GM13977 (cell line): Measurements from ENCODE around the gene ACOXL.

ENCODE experiments used
- DNase-seq: peaks from one replicate; pipeline ENCODE4 v3.0.0; 2012; ENCODE audit warnings: low spot score
- CTCF ChIP-seq: IDR thresholded peaks from 2 replicates; pipeline ENCODE4 v1.5.1; 2012; ENCODE audit warnings: mild to moderate bottlenecking, control low read depth; ENCODE audit not compliant: insufficient read depth; ENCODE audit errors: extremely low read depth, missing control alignments
- in situ Hi-C: fragments of 300-500 bp; cut with MboI; formaldehyde crosslinking; loops from one replicate; pipeline ENCODE4 v1.12.0; 2022; ENCODE audit warnings: low sequenced_read_pairs, low pct_unique_long_range_greater_than_20kb, mixed read lengths, inconsistent platforms; ENCODE audit not compliant: unreplicated experiment

ACOXL gene

DNA sequence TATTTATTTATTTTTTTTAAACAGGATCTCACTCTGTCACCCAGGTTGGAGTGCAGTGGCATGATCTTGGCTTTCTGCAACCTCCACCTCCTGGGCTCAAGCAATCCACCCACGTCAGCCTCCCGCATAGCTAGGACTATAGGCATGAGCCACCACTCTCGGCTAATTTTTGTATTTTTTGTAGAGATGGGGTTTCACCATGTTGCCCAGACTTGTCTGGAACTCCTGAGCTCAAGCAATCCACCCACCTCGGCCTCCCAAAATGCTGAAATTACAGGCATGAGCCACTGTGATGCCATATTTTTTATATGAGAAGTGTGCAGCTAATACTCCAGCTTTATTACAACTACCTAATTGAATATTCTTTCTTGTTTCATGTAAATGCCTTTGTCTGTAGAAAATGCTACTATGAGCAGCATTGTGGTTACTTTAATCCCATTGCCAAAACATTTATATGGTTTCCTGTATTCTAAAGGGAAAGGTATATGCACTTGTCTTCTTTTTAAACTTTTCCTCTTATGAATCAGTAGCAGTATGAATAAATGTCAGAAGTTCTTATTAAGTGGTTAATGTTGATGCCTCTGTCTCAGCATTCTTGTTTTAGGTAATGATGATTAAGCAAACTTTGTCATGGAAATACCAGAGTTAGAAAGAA lies 378.9 kb downstream of the ACOXL start:
- no peak for DNase-seq
- in situ Hi-C loops = loop anchor here (10.0 to 25.0 kb wide), 2 partner anchors 286 to 601 kb away; no protein-coding TSS in a partner anchor
- no peak for TF ChIP-seq CTCF

DNA sequence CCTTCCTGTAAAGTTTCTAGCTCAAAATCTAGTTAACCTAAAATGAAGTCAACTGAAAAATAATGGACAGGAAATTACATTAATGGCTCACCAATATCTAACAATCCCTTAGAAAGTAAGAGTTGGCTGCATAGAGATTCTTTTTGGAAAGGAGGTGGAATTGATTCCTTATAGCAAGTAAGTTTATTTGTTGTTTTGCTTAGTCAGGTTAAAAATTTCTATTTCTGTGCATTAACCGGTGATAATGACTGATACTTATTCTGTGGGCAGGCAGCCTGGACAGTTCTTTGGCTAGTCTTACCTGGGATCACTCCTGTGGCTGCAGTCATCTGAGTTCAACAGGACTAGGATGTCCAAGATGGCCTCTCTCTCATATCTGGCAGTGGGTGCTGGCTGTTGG lies 381.5 kb downstream of the ACOXL start:
- TF ChIP-seq CTCF = no peak
- in situ Hi-C loops = loop anchor here (10.0 to 25.0 kb wide), 2 partner anchors 289 to 598 kb away; no protein-coding TSS in a partner anchor
- no peak for DNase-seq

DNA sequence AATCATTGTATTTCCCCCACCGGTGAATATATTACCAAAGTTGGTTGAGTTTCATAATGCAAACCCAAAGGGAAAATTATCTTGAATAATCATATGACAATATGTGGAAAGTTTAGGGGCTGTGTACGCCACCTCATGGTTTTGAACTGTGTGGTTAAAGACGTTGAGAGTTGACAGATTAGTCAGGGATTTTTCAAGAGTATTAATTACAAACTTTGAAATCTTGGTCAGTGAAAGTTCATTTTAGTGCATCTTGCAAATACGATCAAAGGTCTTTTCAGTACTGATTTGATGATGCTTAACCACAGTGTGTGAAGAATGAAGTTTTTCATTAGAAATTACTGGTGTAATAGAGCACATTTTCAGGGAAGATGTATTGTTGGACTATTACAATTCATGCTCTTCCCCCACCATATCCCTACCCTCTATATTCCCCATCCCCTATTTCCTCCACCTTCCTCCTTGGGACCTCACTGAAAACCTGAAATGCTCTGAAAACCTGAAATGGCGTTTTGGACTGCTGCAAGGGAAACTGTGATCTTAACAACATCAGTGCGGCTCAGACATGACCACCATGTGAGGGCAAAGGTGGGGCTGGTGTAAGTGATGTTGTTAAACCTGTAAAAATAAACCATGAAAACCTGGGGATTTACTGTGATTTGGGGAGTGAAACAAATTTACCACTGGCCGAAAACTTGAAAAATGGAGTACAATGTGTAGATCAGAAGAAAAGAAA lies 383.8 kb downstream of the ACOXL start:
- DNase-seq = peak; percentile 65
- TF ChIP-seq CTCF = peak; percentile 14
- in situ Hi-C loops = loop anchor here (10.0 to 25.0 kb wide), 2 partner anchors 291 to 596 kb away; no protein-coding TSS in a partner anchor

GRCh38 chr2:111116843-111117597 lies 384.6 kb downstream of the ACOXL start:
- peak; percentile 78 for TF ChIP-seq CTCF
- in situ Hi-C loops = loop anchor here (10.0 to 25.0 kb wide), 2 partner anchors 292 to 595 kb away; no protein-coding TSS in a partner anchor
- peak; percentile 78 for DNase-seq

GRCh38 chr2:111117598-111118480 lies 385.5 kb downstream of the ACOXL start:
- peak; percentile 22 for DNase-seq
- no peak for TF ChIP-seq CTCF
- in situ Hi-C loops = loop anchor here (10.0 to 25.0 kb wide), 2 partner anchors 293 to 594 kb away; no protein-coding TSS in a partner anchor
